Keratinocyte (primary cell): ENCODE results near the gene FAP. TPM values are rescaled to one million over a fixed set of nuclear protein-coding genes. Genes with fewer than 3 reads are reported as not detected.
A peak's percentile ranks its signal among the peaks of the same experiment; 100 is the strongest.

ENCODE experiments used
- DNase-seq: peaks from one replicate; pipeline ENCODE4 v3.0.0-alpha.2; 2011; ENCODE audit warnings: low read depth, missing footprints, low spot score
- FAIRE-seq: peaks from 2 replicates; lab custom pipeline; 2011; peaks lifted over from hg19 to GRCh38; lab: Jason Lieb, UNC
- H2AFZ ChIP-seq: 2 replicates; pipeline ENCODE4 v1.6.0; 2012; ENCODE audit warnings: low read length, control low read depth, inconsistent platforms; ENCODE audit not compliant: control insufficient read depth
- H3K27ac ChIP-seq: 2 replicates; pipeline ENCODE4 v1.5.1; 2011; ENCODE audit warnings: low read length; ENCODE audit not compliant: control insufficient read depth, insufficient read depth
- H3K27me3 ChIP-seq: 3 replicates; pipeline ENCODE4 v1.6.0; 2011; ENCODE audit warnings: low read length; ENCODE audit not compliant: control insufficient read depth, insufficient read depth; ENCODE audit errors: extremely low read depth
- H3K36me3 ChIP-seq, 2 experiments: 2 replicates in 1 of 2; 3 replicates in 1 of 2; pipeline ENCODE4 v1.5.1; 2011; ENCODE audit warnings: low read length in 2 of 2, mild to moderate bottlenecking in 1 of 2; ENCODE audit not compliant: control insufficient read depth in 2 of 2, insufficient read depth in 2 of 2; ENCODE audit errors: extremely low read depth in 1 of 2
- H3K4me1 ChIP-seq: 3 replicates; pipeline ENCODE4 v1.5.1; 2011; ENCODE audit warnings: low read length; ENCODE audit not compliant: control insufficient read depth, insufficient read depth; ENCODE audit errors: extremely low read depth
- H3K4me2 ChIP-seq: 3 replicates; pipeline ENCODE4 v1.6.0; 2011; ENCODE audit warnings: low read depth, low read length; ENCODE audit not compliant: control insufficient read depth, insufficient read depth; ENCODE audit errors: extremely low read depth
- H3K4me3 ChIP-seq, 3 experiments: fragments of 200-600 bp in 1 of 3; sonication (generic) in 1 of 3; 2 replicates in 2 of 3; 3 replicates in 1 of 3; pipeline ENCODE4 v1.5.1; 2011 to 2016; ENCODE audit warnings: low read length in 3 of 3, mild to moderate bottlenecking in 3 of 3, control low read depth in 2 of 3, inconsistent platforms in 1 of 3, low read depth in 1 of 3, mixed read lengths in 1 of 3, mixed run types in 1 of 3, moderate library complexity in 1 of 3; ENCODE audit not compliant: control insufficient read depth in 2 of 3, insufficient read depth in 2 of 3; ENCODE audit errors: extremely low read depth in 1 of 3
- H3K79me2 ChIP-seq: 2 replicates; pipeline ENCODE4 v1.6.0; 2012; ENCODE audit warnings: low read length; ENCODE audit not compliant: control insufficient read depth, insufficient read depth
- H3K9ac ChIP-seq: 3 replicates; pipeline ENCODE4 v1.6.0; 2011; ENCODE audit warnings: low read length; ENCODE audit not compliant: control insufficient read depth, insufficient read depth; ENCODE audit errors: extremely low read depth
- H3K9me1 ChIP-seq: 3 replicates; pipeline ENCODE4 v1.6.0; 2011; ENCODE audit warnings: low read length; ENCODE audit not compliant: control insufficient read depth, insufficient read depth; ENCODE audit errors: extremely low read depth
- H3K9me3 ChIP-seq: 2 replicates; pipeline ENCODE4 v1.5.1; 2012; ENCODE audit warnings: low read depth, low read length; ENCODE audit not compliant: control insufficient read depth
- H4K20me1 ChIP-seq: 3 replicates; pipeline ENCODE4 v1.6.0; 2011; ENCODE audit warnings: low read length; ENCODE audit not compliant: control insufficient read depth, insufficient read depth; ENCODE audit errors: extremely low read depth
- EZH2 ChIP-seq: IDR thresholded peaks from one replicate; pipeline ENCODE4 v1.6.1; 2012; ENCODE audit warnings: inconsistent platforms, mild to moderate bottlenecking, low read length, moderate library complexity
- dilution Hi-C: fragments of 300-500 bp; cut with MboI; formaldehyde crosslinking; loops from one replicate; pipeline ENCODE4 v1.7.0; 2020; ENCODE audit warnings: low sequenced_read_pairs; ENCODE audit not compliant: extremely low pct_ligation_motif_present
- polyA plus RNA-seq, 5 experiments: library from polyadenylated mRNA; depleted of rRNA in 3 of 5; stranded (reverse) in 3 of 5; stranded (forward) in 1 of 5; unstranded in 1 of 5; fragments of >200 nt; gene quantifications; 1 replicate in 1 of 5; 2 replicates in 3 of 5; 3 replicates in 1 of 5; pipeline versions ENCODE4 v1.2.1 to v1.2.3, GENCODE V29; 2011 to 2012; ENCODE audit warnings: missing spikeins in 2 of 5, low read depth in 1 of 5, low replicate concordance in 1 of 5
- TF ChIP-seq, protein P1 (sequence below), 3 experiments: IDR thresholded peaks in 1 of 3; conservative IDR thresholded peaks in 1 of 3; optimal IDR thresholded peaks in 1 of 3; 2 replicates in 2 of 3; 3 replicates in 1 of 3; pipeline versions ENCODE3 to v1.5.1; 2011; ENCODE audit warnings: low read length in 3 of 3, mild to moderate bottlenecking in 3 of 3, moderate library complexity in 2 of 3, control low read depth in 1 of 3, inconsistent platforms in 1 of 3; ENCODE audit not compliant: insufficient read depth in 2 of 3; ENCODE audit errors: extremely low read depth in 1 of 3

The FAP gene
- polyA plus RNA-seq, 1 donor (not counting 4 experiments of a cell fraction or from before 2014, with no cell fraction given) = 8.5 TPM

DNA sequence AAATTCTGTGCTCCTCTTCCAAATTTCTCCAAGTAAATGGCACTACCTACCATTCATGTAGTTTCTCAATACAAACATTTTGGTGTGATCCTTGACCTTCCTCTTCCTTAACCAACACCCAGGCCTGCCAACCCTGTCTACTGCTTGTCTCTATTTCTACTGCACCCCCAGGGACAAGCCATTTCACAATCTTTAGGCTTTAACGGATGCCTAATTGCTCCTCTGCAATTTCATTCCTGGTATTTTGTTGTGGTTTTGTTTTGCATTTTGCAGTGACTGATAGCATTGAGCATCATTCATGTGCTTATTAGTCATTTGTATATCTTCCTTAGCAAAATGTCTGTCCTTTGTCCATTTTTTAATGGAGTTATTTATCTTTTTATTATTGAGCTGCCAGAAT is 10.0 kb downstream of the FAP start:
- no peak overlapping the region for H3K4me3 ChIP-seq
- H3K27ac ChIP-seq = peak overlapping the region; percentile 51
- no peaks in the 10 kb centered on the region for H3K9me3 ChIP-seq
- H2AFZ ChIP-seq = peak overlapping the region; percentile 58
- H4K20me1 ChIP-seq = no peaks in the 10 kb centered on the region
- H3K79me2 ChIP-seq = no peaks in the 10 kb centered on the region
- peaks cover 0 to 2% of the 10 kb centered on the region in 2 experiments for H3K36me3 ChIP-seq
- no peak for TF ChIP-seq EZH2
- TF ChIP-seq, protein P1, sequence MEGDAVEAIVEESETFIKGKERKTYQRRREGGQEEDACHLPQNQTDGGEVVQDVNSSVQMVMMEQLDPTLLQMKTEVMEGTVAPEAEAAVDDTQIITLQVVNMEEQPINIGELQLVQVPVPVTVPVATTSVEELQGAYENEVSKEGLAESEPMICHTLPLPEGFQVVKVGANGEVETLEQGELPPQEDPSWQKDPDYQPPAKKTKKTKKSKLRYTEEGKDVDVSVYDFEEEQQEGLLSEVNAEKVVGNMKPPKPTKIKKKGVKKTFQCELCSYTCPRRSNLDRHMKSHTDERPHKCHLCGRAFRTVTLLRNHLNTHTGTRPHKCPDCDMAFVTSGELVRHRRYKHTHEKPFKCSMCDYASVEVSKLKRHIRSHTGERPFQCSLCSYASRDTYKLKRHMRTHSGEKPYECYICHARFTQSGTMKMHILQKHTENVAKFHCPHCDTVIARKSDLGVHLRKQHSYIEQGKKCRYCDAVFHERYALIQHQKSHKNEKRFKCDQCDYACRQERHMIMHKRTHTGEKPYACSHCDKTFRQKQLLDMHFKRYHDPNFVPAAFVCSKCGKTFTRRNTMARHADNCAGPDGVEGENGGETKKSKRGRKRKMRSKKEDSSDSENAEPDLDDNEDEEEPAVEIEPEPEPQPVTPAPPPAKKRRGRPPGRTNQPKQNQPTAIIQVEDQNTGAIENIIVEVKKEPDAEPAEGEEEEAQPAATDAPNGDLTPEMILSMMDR (optimal IDR thresholded peaks at IDR 0.05 in 1 of 3, IDR thresholded peaks at IDR 0.05 in 1 of 3, conservative IDR thresholded peaks at IDR 0.05 in 1 of 3; ENCODE audit: extremely low read depth in 1 of 3, insufficient read depth in 2 of 3, low read length in 3 of 3) = no peak
- peak; percentile 67 for FAIRE-seq
- H3K4me1 ChIP-seq = peaks cover 23% of the 10 kb centered on the region
- DNase-seq = no peak
- H3K27me3 ChIP-seq = no peaks in the 10 kb centered on the region
- H3K9me1 ChIP-seq = no peaks in the 10 kb centered on the region
- H3K4me2 ChIP-seq = peak overlapping the region; percentile 19
- dilution Hi-C loops = no loop called here
- peak overlapping the region; percentile 13 for H3K9ac ChIP-seq

DNA sequence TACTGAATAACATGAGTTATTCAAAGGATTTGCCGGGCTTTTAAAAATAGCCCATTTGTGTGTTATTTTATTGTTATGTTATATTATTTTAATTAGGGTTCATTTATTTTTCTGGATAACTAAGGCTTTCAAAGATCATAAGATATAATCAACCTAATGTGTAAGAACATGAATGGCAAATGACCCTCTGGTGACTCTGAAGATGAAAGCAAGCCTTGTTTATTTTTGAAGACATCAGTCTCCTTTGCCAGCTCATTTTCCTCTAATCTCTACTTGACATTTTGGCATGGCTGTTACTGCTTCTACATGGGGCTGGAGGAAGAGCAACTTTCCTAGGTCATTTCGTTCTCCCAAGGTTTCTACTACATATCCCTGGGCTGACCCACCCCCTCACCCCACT is 10.6 kb downstream of the FAP start:
- H3K9me1 ChIP-seq = no peaks in the 10 kb centered on the region
- H3K4me1 ChIP-seq = peaks cover 23% of the 10 kb centered on the region
- no peak overlapping the region for H3K4me3 ChIP-seq
- TF ChIP-seq EZH2 = no peak
- TF ChIP-seq, protein P1 (optimal IDR thresholded peaks at IDR 0.05 in 1 of 3, IDR thresholded peaks at IDR 0.05 in 1 of 3, conservative IDR thresholded peaks at IDR 0.05 in 1 of 3; ENCODE audit: extremely low read depth in 1 of 3, insufficient read depth in 2 of 3, low read length in 3 of 3) = no peak
- dilution Hi-C loops = no loop called here
- H2AFZ ChIP-seq = no peak overlapping the region
- peak overlapping the region; percentile 51 for H3K27ac ChIP-seq
- no peaks in the 10 kb centered on the region for H3K27me3 ChIP-seq
- FAIRE-seq (no peak), DNase-seq (no peak)
- peak overlapping the region; percentile 18 for H3K4me2 ChIP-seq
- H3K9ac ChIP-seq = peak overlapping the region; percentile 13
- H4K20me1 ChIP-seq = no peaks in the 10 kb centered on the region
- no peaks in the 10 kb centered on the region for H3K9me3 ChIP-seq
- H3K36me3 ChIP-seq = peaks cover 0 to 4% of the 10 kb centered on the region in 2 experiments
- no peaks in the 10 kb centered on the region for H3K79me2 ChIP-seq
